Measurements from ENCODE around the gene CTU2.

DNA sequence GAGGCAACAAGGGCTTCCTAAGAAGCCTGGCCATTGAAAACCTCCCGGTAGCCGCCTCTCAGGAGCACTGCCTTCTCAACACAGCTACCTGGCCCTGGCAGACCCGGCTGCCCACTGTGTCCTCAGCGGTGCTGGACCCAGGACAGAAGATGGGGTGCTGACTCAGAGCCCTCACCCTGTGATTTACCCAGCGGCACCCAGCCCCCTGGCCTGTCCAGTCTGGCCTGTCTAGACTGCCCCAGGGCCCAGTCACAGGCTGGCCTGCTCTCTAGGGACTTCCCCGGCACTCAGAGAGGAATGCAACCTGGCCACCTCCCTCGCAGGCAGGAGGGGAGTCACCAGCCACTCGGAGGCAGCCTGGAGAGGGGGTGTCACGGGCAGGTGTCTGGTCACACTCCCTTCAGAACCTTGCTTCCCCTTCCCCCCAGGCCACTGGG lies 58.6 kb downstream of the CTU2 start:
- TF ChIP-seq RBM25 (IDR thresholded peaks at IDR 0.05; ENCODE audit: low read depth, low read length, severe bottlenecking): no peak
- TF ChIP-seq, protein P1, sequence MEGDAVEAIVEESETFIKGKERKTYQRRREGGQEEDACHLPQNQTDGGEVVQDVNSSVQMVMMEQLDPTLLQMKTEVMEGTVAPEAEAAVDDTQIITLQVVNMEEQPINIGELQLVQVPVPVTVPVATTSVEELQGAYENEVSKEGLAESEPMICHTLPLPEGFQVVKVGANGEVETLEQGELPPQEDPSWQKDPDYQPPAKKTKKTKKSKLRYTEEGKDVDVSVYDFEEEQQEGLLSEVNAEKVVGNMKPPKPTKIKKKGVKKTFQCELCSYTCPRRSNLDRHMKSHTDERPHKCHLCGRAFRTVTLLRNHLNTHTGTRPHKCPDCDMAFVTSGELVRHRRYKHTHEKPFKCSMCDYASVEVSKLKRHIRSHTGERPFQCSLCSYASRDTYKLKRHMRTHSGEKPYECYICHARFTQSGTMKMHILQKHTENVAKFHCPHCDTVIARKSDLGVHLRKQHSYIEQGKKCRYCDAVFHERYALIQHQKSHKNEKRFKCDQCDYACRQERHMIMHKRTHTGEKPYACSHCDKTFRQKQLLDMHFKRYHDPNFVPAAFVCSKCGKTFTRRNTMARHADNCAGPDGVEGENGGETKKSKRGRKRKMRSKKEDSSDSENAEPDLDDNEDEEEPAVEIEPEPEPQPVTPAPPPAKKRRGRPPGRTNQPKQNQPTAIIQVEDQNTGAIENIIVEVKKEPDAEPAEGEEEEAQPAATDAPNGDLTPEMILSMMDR (IDR thresholded peaks at IDR 0.05 in 2 of 3, conservative IDR thresholded peaks at IDR 0.05 in 1 of 3; ENCODE audit: insufficient read depth in 2 of 3, low read depth in 1 of 3, low read length in 3 of 3): no peak
- TF ChIP-seq ZC3H4 (CRISPR knock-in tag; IDR thresholded peaks at IDR 0.05; ENCODE audit: borderline replicate concordance): no peak
- TF ChIP-seq ZNF766 (CRISPR knock-in tag; conservative IDR thresholded peaks at IDR 0.05): no peak
- TF ChIP-seq IRF2 (CRISPR knock-in tag; IDR thresholded peaks at IDR 0.05): no peak
- no peak for TF ChIP-seq CREB1 (IDR thresholded peaks at IDR 0.05)
- no peak for TF ChIP-seq CREB1 (CRISPR knock-in tag; IDR thresholded peaks at IDR 0.05)
- no peak for TF ChIP-seq EZH2 (IDR thresholded peaks at IDR 0.05; ENCODE audit: borderline replicate concordance, low read depth, low read length)
- no peak for TF ChIP-seq RFX5 (IDR thresholded peaks at IDR 0.05; ENCODE audit: low read depth, low read length)
- TF ChIP-seq SMC3 (conservative IDR thresholded peaks at IDR 0.05; ENCODE audit: insufficient read depth, low read depth, low read length): no peak
